ENCODE data around the gene SLC48A1. TPM values are rescaled to one million over a fixed set of nuclear protein-coding genes. Genes with fewer than 3 reads are reported as not detected.

SLC48A1 gene
- total RNA-seq, 1 donor from 2014 or later = 11.5 TPM

DNA sequence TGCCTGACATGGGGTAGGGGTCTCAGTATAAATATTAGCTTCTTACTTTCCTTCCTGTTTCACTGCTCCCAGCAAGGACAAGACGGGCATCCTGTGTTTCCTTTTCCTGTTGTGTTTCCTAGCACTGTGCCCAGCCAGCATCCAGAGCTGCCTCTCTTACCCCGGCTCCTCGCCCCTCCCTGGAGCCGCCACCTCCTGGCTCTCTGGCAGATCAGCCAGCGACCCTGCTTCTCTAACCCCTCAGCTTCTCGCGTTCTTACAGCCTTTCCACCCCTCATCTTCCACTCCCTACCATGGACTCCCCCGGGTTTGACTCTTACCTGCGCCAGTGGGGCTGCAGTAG lies 28.8 kb downstream of the SLC48A1 start:
- Mint-ChIP-seq H3K27me3 (ENCODE audit: low read depth) (no peaks in the 10 kb centered on the region), H3K4me1 (ENCODE audit: low read depth) (peaks cover 62% of the 10 kb centered on the region), H3K36me3 (ENCODE audit: low read depth) (peaks cover 1% of the 10 kb centered on the region), H3K9me3 (ENCODE audit: low read depth) (no peaks in the 10 kb centered on the region), H3K27ac (ENCODE audit: unreplicated experiment) (no peak overlapping the region), H3K4me3 (ENCODE audit: unreplicated experiment) (no peak overlapping the region)
- TF ChIP-seq, protein P1, sequence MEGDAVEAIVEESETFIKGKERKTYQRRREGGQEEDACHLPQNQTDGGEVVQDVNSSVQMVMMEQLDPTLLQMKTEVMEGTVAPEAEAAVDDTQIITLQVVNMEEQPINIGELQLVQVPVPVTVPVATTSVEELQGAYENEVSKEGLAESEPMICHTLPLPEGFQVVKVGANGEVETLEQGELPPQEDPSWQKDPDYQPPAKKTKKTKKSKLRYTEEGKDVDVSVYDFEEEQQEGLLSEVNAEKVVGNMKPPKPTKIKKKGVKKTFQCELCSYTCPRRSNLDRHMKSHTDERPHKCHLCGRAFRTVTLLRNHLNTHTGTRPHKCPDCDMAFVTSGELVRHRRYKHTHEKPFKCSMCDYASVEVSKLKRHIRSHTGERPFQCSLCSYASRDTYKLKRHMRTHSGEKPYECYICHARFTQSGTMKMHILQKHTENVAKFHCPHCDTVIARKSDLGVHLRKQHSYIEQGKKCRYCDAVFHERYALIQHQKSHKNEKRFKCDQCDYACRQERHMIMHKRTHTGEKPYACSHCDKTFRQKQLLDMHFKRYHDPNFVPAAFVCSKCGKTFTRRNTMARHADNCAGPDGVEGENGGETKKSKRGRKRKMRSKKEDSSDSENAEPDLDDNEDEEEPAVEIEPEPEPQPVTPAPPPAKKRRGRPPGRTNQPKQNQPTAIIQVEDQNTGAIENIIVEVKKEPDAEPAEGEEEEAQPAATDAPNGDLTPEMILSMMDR (IDR thresholded peaks at IDR 0.05) = no peak
- no peak for DNase-seq (ENCODE audit: low spot score)

DNA sequence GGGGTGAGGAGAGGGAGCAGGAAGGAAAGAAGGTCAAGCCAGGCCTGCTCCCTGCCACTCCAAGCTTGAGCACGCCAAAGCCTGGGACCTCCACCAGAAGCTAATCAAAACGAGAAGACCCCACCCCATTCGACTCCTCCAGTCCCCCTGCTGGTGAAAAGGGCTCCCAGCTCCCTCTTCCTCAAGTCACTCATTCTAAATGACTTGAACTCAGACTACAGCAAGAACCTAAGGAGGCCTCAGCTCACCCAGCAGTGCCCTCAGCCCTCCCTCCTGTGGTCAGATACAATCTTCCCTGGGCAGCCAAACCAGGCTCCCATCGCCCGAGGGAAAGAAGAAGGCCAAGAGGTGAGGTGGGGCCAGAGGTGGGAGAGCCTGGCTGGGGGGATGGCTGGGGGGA lies 29.3 kb downstream of the SLC48A1 start:
- no peaks in the 10 kb centered on the region for H3K27me3 Mint-ChIP-seq (ENCODE audit: low read depth)
- DNase-seq (ENCODE audit: low spot score) = no peak
- H3K4me1 Mint-ChIP-seq (ENCODE audit: low read depth) = peaks cover 67% of the 10 kb centered on the region
- H3K27ac Mint-ChIP-seq (ENCODE audit: unreplicated experiment) = no peak overlapping the region
- no peak overlapping the region for H3K4me3 Mint-ChIP-seq (ENCODE audit: unreplicated experiment)
- H3K9me3 Mint-ChIP-seq (ENCODE audit: low read depth) = no peaks in the 10 kb centered on the region
- peaks cover 1% of the 10 kb centered on the region for H3K36me3 Mint-ChIP-seq (ENCODE audit: low read depth)
- TF ChIP-seq, protein P1 (IDR thresholded peaks at IDR 0.05) = peak; percentile 39

DNA sequence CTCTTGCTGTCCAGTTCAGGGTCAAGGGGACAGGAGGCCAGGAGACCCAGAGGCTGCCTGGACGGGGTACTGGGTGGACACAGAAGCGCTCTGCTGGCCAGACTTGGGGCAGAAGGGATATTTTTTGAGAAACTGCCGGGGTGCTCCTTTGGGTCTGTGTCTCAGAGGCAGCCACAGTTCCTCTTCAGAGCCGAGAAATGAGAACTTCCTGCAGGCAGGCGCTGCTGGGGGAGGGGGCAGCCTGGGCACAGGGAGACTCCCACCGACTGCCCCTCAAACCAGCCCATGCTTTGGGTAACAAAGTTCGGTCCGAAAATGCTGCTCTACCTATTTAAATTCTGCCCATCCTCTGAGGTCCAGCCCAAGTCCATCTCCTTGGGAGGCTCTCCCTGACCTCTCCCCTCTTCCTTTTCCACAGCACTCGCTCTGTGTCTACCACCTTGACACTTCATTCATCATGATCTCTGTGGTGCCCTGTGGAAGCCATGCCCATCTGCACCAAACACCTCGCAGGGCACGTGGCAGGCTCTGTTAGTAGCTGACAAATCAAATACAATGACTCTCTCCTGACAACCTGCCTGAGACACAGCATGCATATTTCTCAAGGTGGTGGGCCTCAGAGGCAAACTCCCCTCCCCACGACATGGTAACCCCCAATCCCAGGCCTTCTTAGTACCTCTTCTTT lies 30.3 kb downstream of the SLC48A1 start:
- Mint-ChIP-seq H3K9me3 (ENCODE audit: low read depth) (no peaks in the 10 kb centered on the region), H3K36me3 (ENCODE audit: low read depth) (peaks cover 1% of the 10 kb centered on the region), H3K27ac (ENCODE audit: unreplicated experiment) (peak overlapping the region; percentile 69), H3K4me3 (ENCODE audit: unreplicated experiment) (no peak overlapping the region), H3K27me3 (ENCODE audit: low read depth) (no peaks in the 10 kb centered on the region), H3K4me1 (ENCODE audit: low read depth) (peaks cover 77% of the 10 kb centered on the region)
- no peak for DNase-seq (ENCODE audit: low spot score)
- TF ChIP-seq, protein P1 (IDR thresholded peaks at IDR 0.05) = no peak

DNA sequence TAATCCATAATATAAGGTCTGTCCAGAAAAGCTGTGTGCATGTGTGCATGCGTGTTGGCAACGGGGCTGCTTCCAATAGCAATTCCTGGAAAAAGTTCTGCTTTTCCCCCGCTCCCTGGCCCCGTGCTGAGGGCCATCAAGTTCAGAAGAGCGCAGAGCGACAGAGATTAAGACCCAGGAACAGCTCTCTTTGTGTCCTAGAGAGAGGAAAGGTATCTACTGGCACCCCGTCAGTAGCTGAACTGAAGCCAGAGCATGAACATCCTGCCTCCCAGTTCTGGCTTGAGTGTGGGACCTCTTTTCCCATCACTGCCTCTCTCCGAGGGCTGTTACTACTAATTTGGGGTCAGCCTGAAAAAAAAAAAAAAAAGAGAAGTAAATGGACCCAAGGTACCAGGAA lies 31.1 kb downstream of the SLC48A1 start:
- Mint-ChIP-seq H3K4me1 (ENCODE audit: low read depth) (peaks cover 85% of the 10 kb centered on the region), H3K9me3 (ENCODE audit: low read depth) (no peaks in the 10 kb centered on the region), H3K4me3 (ENCODE audit: unreplicated experiment) (no peak overlapping the region), H3K27me3 (ENCODE audit: low read depth) (no peaks in the 10 kb centered on the region), H3K36me3 (ENCODE audit: low read depth) (peaks cover 1% of the 10 kb centered on the region), H3K27ac (ENCODE audit: unreplicated experiment) (no peak overlapping the region)
- TF ChIP-seq, protein P1 (IDR thresholded peaks at IDR 0.05) = no peak
- no peak for DNase-seq (ENCODE audit: low spot score)

DNA sequence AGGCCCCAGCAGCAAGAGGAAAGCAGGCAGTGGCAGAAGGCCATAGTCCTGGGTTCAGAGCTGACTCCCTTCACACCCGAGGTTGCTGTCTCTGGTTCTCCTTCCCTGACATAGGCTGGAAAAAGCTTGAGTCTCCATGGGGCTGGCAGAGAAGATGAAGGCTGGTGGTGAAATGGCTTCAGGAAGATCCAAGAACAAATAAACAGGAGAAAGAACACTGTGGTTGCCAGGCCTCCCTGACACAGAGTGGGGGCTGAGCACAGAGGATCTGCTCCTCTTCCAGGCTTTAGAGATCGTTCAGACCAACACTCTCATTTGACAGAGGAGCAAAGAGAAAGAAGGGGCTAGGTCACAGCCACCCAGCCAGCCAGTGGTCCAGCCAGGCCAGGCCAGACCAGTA lies 32.4 kb downstream of the SLC48A1 start:
- DNase-seq (ENCODE audit: low spot score) = no peak
- Mint-ChIP-seq H3K9me3 (ENCODE audit: low read depth) (no peaks in the 10 kb centered on the region), H3K27me3 (ENCODE audit: low read depth) (no peaks in the 10 kb centered on the region), H3K36me3 (ENCODE audit: low read depth) (peaks cover 1% of the 10 kb centered on the region), H3K4me1 (ENCODE audit: low read depth) (peaks cover 85% of the 10 kb centered on the region), H3K27ac (ENCODE audit: unreplicated experiment) (peak overlapping the region; percentile 73), H3K4me3 (ENCODE audit: unreplicated experiment) (no peak overlapping the region)
- TF ChIP-seq, protein P1 (IDR thresholded peaks at IDR 0.05) = no peak
